Activated T-helper 1 cell treated with anti-CD3 and anti-CD28 coated beads, Interleukin-12 subunit alpha, Interleukin-12 subunit beta, Interleukin-2, Interleukin-4 antibody, amounts not matched to agents 30 ng/mL and 10 ng/mL and 1 ng/mL, durations not matched to agents 14 hours and 24 hours and 36 hours (primary cell): ENCODE data around the gene NKAP. TPM values are rescaled to one million over a fixed set of nuclear protein-coding genes. Genes with fewer than 3 reads are reported as not detected.
"Not testable (repeated sequence)": the region's sequence is repeated elsewhere in the genome, so short reads cannot be mapped to it uniquely, and the experiment has no call there.

ENCODE experiments used
- DNase-seq: peaks from one replicate; pipeline ENCODE4 v3.0.0; 2021; ENCODE audit warnings: low spot score
- H3K27ac Mint-ChIP-seq: one replicate; pipeline ENCODE4 v1.8.0; 2021; ENCODE audit warnings: mild to moderate bottlenecking, mixed read lengths
- H3K27me3 Mint-ChIP-seq: one replicate; pipeline ENCODE4 v1.8.0; 2022; ENCODE audit warnings: mild to moderate bottlenecking, moderate library complexity, mixed read lengths; ENCODE audit not compliant: insufficient read depth
- H3K36me3 Mint-ChIP-seq: one replicate; pipeline ENCODE4 v1.8.0; 2021; ENCODE audit warnings: low read depth, mixed read lengths
- H3K4me1 Mint-ChIP-seq: one replicate; pipeline ENCODE4 v1.8.0; 2021; ENCODE audit warnings: low read depth, mixed read lengths
- H3K4me3 Mint-ChIP-seq: one replicate; pipeline ENCODE4 v1.8.0; 2021; ENCODE audit warnings: mild to moderate bottlenecking, moderate library complexity, mixed read lengths
- H3K9me3 Mint-ChIP-seq: one replicate; pipeline ENCODE4 v1.8.0; 2021; ENCODE audit warnings: mixed read lengths
- intact Hi-C: fragments of 100-400 bp; cut with micrococcal nuclease; formaldehyde crosslinking; loops from one replicate; pipeline ENCODE4 v1.15.1; 2024
- total RNA-seq: library from RNA; stranded (reverse); gene quantifications from 2 replicates; pipeline ENCODE4 v1.2.3, GENCODE V29; 2022

The NKAP gene
- total RNA-seq, 1 donor from 2014 or later: 10.1 TPM

- DNase-seq: no peak
- Mint-ChIP-seq H3K27me3 (peaks cover 3% of the 10 kb centered on the region), H3K27ac (no peak overlapping the region), H3K9me3 (no peaks in the 10 kb centered on the region), H3K36me3 (no peaks in the 10 kb centered on the region), H3K4me3 (no peak overlapping the region), H3K4me1 (no peaks in the 10 kb centered on the region)
- intact Hi-C loops: no loop called here
Measured at GRCh38 chrX:119917877-119918276, 25.7 kb downstream of the NKAP start.

DNA sequence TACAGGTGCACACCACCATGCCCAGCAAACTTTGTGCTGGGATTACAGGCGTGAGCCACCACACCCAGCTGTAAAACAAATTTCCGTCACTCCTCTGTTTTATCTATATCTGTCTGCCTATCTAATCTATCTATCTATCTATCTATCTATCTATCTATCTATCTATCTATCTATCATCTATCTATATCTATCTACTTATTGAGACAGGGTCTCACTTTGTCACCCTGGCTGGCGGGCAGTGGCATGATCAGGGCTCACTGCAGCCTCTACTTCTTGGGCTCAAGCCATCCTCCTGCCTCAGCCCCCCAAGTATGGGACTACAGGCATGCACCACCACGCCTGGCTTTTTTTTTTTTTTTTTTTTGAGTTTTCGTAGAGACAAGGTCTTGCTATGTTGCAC, 27.2 kb downstream of the NKAP start:
- Mint-ChIP-seq H3K9me3 (no peaks in the 10 kb centered on the region), H3K27ac (no peak overlapping the region), H3K27me3 (peaks cover 3% of the 10 kb centered on the region), H3K4me1 (no peaks in the 10 kb centered on the region), H3K4me3 (no peak overlapping the region), H3K36me3 (no peaks in the 10 kb centered on the region)
- no peak for DNase-seq
- intact Hi-C loops: no loop called here

DNA sequence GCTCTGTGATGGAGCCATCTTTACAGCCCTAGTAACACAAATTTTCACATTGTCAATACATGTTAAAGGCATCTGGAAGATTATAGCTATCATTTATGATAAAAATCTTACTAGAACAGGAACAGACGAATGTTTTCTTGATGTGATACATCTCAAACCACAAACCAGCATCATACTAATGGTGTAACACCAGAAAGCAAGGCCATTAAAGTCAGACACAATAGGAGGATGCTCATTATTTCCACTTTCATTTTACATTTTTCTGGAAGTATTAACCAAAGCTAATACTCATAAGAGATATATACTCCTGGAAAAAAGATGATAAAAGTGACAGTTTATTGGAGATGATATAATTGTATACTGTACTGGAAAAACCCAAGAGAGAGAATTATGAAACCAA, 42.6 kb downstream of the NKAP start:
- Mint-ChIP-seq H3K9me3 (no peaks in the 10 kb centered on the region), H3K4me1 (no peaks in the 10 kb centered on the region), H3K4me3 (no peak overlapping the region), H3K36me3 (no peaks in the 10 kb centered on the region), H3K27me3 (no peaks in the 10 kb centered on the region), H3K27ac (no peak overlapping the region)
- no peak for DNase-seq
- intact Hi-C loops: no loop called here

GRCh38 chrX:119899125-119899524, 44.4 kb downstream of the NKAP start:
- DNase-seq: no peak
- no peaks in the 10 kb centered on the region for H3K9me3 Mint-ChIP-seq
- no peaks in the 10 kb centered on the region for H3K27me3 Mint-ChIP-seq
- H3K36me3 Mint-ChIP-seq: no peaks in the 10 kb centered on the region
- H3K4me3 Mint-ChIP-seq: no peak overlapping the region
- H3K27ac Mint-ChIP-seq: no peak overlapping the region
- H3K4me1 Mint-ChIP-seq: no peaks in the 10 kb centered on the region
- intact Hi-C loops: no loop called here

- Mint-ChIP-seq H3K27me3 (no peaks in the 10 kb centered on the region), H3K4me3 (no peak within 1 kb of the TSS), H3K9me3 (no peaks in the 10 kb centered on the region), H3K27ac (no peak within 1 kb of the TSS), H3K4me1 (no peaks in the 10 kb centered on the region), H3K36me3 (no peaks in the 10 kb centered on the region)
- intact Hi-C loops: no loop called here
- no peak for DNase-seq
Measured at GRCh38 chrX:119895843-119896326, 47.7 kb downstream of the NKAP start, which contains the start of gene AKAP14. AKAP14 (plus strand) TSS chrX:119895893; CDS start chrX:119903224, 7,331 bp downstream.

DNA sequence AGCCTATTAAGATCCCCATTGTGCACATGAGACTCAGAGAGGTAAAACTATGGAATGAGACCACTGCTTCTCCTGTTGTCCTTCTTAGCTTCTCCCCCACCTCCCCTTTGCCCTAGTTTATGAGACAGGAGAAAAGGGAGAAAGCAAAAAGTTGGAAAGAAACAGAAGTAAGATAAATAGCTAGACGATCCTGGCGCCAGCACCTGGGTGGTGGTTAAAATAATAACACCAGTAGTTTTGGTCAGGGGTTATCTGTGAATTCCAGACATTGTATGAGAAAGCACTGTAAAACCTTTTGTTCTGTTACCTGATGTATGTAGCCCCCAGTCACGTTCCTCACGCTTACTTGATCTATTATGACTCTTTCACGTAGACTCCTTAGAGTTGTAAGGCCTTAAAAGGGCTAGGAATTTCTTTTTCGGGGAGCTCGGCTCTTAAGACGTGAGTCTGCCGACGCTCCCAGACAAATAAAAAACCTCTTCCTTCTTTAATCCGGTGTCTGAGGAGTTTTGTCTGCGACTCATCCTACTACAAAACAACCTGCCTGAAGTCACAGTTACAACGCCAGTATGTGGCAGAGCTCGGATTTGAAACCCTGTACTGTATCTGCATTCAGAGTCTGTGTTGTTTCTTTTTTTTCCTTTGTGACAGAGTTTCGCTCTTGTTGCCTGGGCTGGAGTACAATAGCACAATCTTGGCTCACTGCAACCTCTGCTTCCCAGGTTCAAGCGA, 51.4 kb downstream of the NKAP start:
- H3K9me3 Mint-ChIP-seq, intact Hi-C loops, H3K36me3 Mint-ChIP-seq: not testable (repeated sequence)

DNA sequence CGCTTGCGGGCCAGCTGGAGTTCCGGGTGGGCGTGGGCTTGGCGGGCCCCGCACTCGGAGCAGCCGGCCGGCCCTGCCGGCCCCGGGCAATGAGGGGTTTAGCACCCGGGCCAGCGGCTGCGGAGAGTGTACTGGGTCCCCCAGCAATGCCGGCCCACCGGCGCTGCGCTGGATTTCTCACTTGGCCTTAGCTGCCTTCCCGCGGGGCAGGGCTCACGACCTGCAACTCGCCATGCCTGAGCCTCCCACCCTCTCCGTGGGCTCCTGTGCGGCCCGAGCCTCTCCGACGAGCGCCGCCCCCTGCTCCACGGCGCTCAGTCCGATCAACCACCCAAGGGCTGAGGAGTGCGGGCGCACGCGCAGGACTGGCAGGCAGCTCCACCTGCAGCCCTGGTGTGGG, 52.9 kb downstream of the NKAP start:
- H3K9me3 Mint-ChIP-seq, H3K27me3 Mint-ChIP-seq, intact Hi-C loops, H3K4me1 Mint-ChIP-seq, DNase-seq, H3K4me3 Mint-ChIP-seq, H3K36me3 Mint-ChIP-seq, H3K27ac Mint-ChIP-seq: not testable (repeated sequence)

More for the DNA sequence above, 51.4 kb downstream of the NKAP start:
- not testable (repeated sequence) for H3K27ac Mint-ChIP-seq, H3K27me3 Mint-ChIP-seq, H3K4me3 Mint-ChIP-seq, H3K4me1 Mint-ChIP-seq, DNase-seq

GRCh38 chrX:119887721-119888425, 55.7 kb downstream of the NKAP start:
- Mint-ChIP-seq H3K36me3 (no peaks in the 10 kb centered on the region), H3K4me3 (peak overlapping the region; percentile 5), H3K4me1 (peaks cover 6% of the 10 kb centered on the region), H3K27me3 (no peaks in the 10 kb centered on the region), H3K9me3 (no peaks in the 10 kb centered on the region), H3K27ac (no peak overlapping the region)
- intact Hi-C loops: no loop called here
- DNase-seq: peak; percentile 34

DNA sequence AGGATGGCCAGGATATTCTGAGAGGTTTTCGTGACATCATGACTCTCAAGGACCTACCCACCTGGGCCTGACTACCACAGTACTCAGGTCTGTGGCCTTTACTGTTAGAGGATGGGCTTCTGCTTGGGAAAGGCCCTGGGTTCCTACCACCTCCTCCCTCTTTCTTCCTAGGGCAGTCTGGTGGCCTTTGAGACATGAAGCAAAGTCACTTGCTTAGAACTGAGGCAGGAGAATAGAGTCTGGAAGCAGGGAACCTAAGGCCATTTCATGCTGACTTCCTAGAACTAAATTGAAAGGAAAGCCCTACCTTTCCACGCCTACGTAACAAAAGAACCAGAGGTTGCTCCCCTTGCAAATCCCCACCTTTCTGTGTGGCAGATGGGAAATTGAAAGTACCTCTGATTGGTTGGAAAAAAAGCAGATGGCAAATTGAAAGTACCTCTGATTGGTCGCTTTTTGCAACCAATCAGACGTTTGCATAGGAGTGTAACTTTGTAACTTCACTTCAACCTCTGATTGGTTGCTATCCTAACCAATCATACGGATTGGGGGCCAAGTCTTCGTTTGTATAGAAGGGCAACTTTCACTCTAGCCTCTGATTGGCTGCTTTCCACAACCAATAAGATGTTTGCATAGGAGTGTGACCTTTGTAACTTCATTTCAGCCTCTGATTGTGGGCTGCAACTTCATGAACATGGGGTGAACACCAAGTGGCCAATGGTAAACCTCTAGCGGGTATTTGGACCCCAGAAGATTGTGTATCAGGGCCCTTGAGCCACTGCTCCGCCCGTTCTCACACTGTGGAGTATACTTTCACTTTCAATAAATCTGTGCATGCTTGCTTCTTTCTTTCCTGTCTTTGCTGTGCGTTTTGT, 57.8 kb downstream of the NKAP start:
- Mint-ChIP-seq H3K36me3 (no peaks in the 10 kb centered on the region), H3K9me3 (no peaks in the 10 kb centered on the region), H3K27ac (no peak overlapping the region), H3K4me3 (no peak overlapping the region), H3K4me1 (peaks cover 6% of the 10 kb centered on the region), H3K27me3 (no peaks in the 10 kb centered on the region)
- no peak for DNase-seq
- intact Hi-C loops: no loop called here

DNA sequence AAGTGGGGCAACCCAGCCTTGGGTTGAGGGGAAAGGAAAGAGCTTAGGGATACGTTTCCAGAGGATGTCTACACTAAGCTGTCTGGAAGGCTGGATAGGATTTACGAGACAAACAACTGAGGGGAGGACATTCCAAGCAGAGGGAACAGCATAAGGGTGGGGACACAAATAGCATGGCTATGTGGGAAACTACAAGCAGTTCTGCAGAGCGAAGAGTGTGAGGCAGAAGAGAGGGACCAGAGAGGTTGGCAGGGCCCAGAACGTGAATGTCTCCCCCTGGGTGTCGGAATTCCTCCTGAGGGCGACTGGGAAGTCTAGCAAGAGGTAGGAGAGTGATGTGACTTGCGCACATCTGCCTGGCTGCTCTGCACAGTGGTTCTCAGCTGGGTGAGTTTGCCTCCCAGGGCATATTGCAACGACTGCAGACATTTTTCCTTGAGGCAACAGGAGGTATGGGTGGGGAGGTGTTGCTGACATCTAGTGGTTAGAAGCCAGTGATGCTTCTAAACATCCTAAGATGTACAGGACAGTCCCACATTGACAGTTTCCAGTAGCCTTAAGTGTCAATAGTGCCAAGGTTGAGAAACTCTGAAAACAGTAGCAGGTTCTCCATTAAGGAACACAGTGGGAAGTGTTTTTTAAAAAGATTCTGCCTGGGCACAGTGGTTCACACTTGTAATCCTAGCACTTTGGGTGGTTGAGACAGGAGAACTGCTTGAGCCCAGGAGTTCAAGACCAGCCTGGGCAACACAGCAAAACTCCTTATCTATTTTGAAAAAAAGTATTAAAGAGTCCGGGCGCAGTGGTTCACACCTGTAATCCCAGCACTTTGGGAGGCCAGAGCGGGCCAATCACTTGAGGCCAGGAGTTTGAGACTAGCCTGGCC, 62.8 kb downstream of the NKAP start:
- peak overlapping the region; percentile 79 for H3K27ac Mint-ChIP-seq
- H3K4me3 Mint-ChIP-seq: no peak overlapping the region
- H3K36me3 Mint-ChIP-seq: peaks cover 8% of the 10 kb centered on the region
- intact Hi-C loops: loop anchor here (1.0 to 2.0 kb wide), 3 partner anchors 9 to 364 kb away; partner anchors contain the start of genes NDUFA1, RNF113A and RPL39
- H3K9me3 Mint-ChIP-seq: no peaks in the 10 kb centered on the region
- no peaks in the 10 kb centered on the region for H3K27me3 Mint-ChIP-seq
- H3K4me1 Mint-ChIP-seq: peaks cover 12% of the 10 kb centered on the region
- no peak for DNase-seq

- Mint-ChIP-seq H3K9me3 (no peaks in the 10 kb centered on the region), H3K4me1 (peaks cover 12% of the 10 kb centered on the region), H3K4me3 (no peak overlapping the region), H3K36me3 (peaks cover 8% of the 10 kb centered on the region), H3K27ac (peak overlapping the region; percentile 79), H3K27me3 (no peaks in the 10 kb centered on the region)
- intact Hi-C loops: loop anchor here (1.0 to 2.0 kb wide), 3 partner anchors 9 to 363 kb away; partner anchors contain the start of genes NDUFA1, RNF113A and RPL39
- no peak for DNase-seq
Measured at GRCh38 chrX:119880076-119880475, 63.5 kb downstream of the NKAP start.

DNA sequence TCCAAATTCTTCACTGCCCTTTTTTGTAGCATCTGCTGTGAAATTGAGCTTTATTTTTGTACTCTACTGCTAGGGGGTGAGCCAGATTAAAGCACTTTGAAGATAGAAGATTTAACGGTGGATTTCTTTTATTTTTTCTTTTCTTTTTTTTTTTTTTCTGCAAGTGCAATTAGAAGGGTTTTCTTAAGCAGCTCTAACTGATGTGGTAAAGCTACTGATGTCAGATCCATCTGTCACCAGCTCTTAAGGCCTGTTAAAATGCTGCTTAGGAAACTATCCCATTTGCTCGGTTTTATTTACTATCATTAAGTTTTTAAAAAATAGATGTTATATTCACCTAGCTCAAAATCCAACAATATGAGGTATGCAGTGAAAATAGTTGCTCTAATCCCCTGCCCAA, 64.8 kb downstream of the NKAP start:
- no peak for DNase-seq
- Mint-ChIP-seq H3K4me1 (peaks cover 12% of the 10 kb centered on the region), H3K27me3 (no peaks in the 10 kb centered on the region), H3K9me3 (no peaks in the 10 kb centered on the region), H3K36me3 (peaks cover 8% of the 10 kb centered on the region), H3K27ac (no peak overlapping the region), H3K4me3 (no peak overlapping the region)
- intact Hi-C loops: no loop called here
